NCI-H446 treated with DMSO at 0.1 percent for 48 hours (cell line): Measurements from ENCODE around the gene RNF144A.
"Not testable (repeated sequence)": the region's sequence is repeated elsewhere in the genome, so short reads cannot be mapped to it uniquely, and the experiment has no call there.

Experiments used
- DNase-seq: peaks from one replicate; lab custom pipeline; 2025; lab: John Stamatoyannopoulos, UW

The RNF144A gene

GRCh38 chr2:6917071-6917760 lies at the start of gene RNF144A:
RNF144A (plus strand) TSS chr2:6917412; CDS start chr2:6996927, 79,515 bp downstream.
- peak; percentile 46 for DNase-seq

GRCh38 chr2:6872394-6872793 lies 44.8 kb upstream of the RNF144A start:
- no peak for DNase-seq

GRCh38 chr2:6874032-6874431 lies 43.2 kb upstream of the RNF144A start:
- DNase-seq, result no peak

GRCh38 chr2:6876309-6876708 lies 40.9 kb upstream of the RNF144A start:
- no peak for DNase-seq

GRCh38 chr2:6877402-6878304 lies 39.6 kb upstream of the RNF144A start, which contains the start of gene RSAD2:
RSAD2 (plus strand) TSS chr2:6877777; CDS start chr2:6877801, 24 bp downstream.
- DNase-seq, result no peak

GRCh38 chr2:6878549-6878948 lies 38.7 kb upstream of the RNF144A start:
- no peak for DNase-seq

GRCh38 chr2:6879011-6879410 lies 38.2 kb upstream of the RNF144A start:
- DNase-seq, result no peak

GRCh38 chr2:6880200-6880733 lies 36.9 kb upstream of the RNF144A start:
- DNase-seq, result no peak

- no peak for DNase-seq
Observed at GRCh38 chr2:6881046-6881445, 36.2 kb upstream of the RNF144A start.

GRCh38 chr2:6881516-6881915 lies 35.7 kb upstream of the RNF144A start:
- DNase-seq, result no peak

- DNase-seq, result no peak
Observed at GRCh38 chr2:6883448-6884122, 33.6 kb upstream of the RNF144A start.

GRCh38 chr2:6885551-6885950 lies 31.7 kb upstream of the RNF144A start:
- no peak for DNase-seq

- no peak for DNase-seq
Observed at GRCh38 chr2:6885968-6886367, 31.2 kb upstream of the RNF144A start.

GRCh38 chr2:6887751-6888192 lies 29.4 kb upstream of the RNF144A start:
- no peak for DNase-seq

- no peak for DNase-seq
Observed at GRCh38 chr2:6888724-6889123, 28.5 kb upstream of the RNF144A start.

GRCh38 chr2:6893876-6894482 lies 23.2 kb upstream of the RNF144A start:
- no peak for DNase-seq

- peak; percentile 36 for DNase-seq
Observed at GRCh38 chr2:6896930-6897759, 20.1 kb upstream of the RNF144A start.

- not testable (repeated sequence) for DNase-seq
Observed at GRCh38 chr2:6902581-6902980, 14.6 kb upstream of the RNF144A start.

GRCh38 chr2:6905668-6906067 lies 11.5 kb upstream of the RNF144A start:
- no peak for DNase-seq

- DNase-seq, result no peak
Observed at GRCh38 chr2:6906165-6906741, 11.0 kb upstream of the RNF144A start.
